ENCODE results near the gene KAZN. TPM values are rescaled to one million over a fixed set of nuclear protein-coding genes. Genes with fewer than 3 reads are reported as not detected.

KAZN gene
- polyA plus RNA-seq, 1 of the 3 experiments (the other 2 are of a cell fraction) = 6.8 TPM

GRCh38 chr1:14878951-14879350 is 280.5 kb downstream of the KAZN start:
- TF ChIP-seq ELF1 (IDR thresholded peaks at IDR 0.05) (no peak), POLR2AphosphoS5 (IDR thresholded peaks at IDR 0.05; ENCODE audit: low read depth, low read length) (no peak), CHD2 (IDR thresholded peaks at IDR 0.05; ENCODE audit: low read length, partially characterized antibody) (no peak), REST (IDR thresholded peaks at IDR 0.05; ENCODE audit: low read depth, low read length) (no peak), NFIC (IDR thresholded peaks at IDR 0.05; ENCODE audit: borderline replicate concordance) (no peak)
- Histone ChIP-seq H3K9me3 (no peaks in the 10 kb centered on the region), H2AFZ (ENCODE audit: low read depth) (no peak overlapping the region), H3K27me3 (ENCODE audit: insufficient read depth) (no peaks in the 10 kb centered on the region), H3K9ac (no peak overlapping the region), H3K79me2 (ENCODE audit: insufficient read depth) (no peaks in the 10 kb centered on the region), H4K20me1 (ENCODE audit: insufficient read depth) (no peaks in the 10 kb centered on the region), H3F3A (replicated peaks; ENCODE audit: insufficient read depth) (no peaks in the 10 kb centered on the region), H3K27ac (ENCODE audit: low read depth in 2 of 2, low read length in 1 of 2) (no peak overlapping the region), H3K4me1 (ENCODE audit: control insufficient read depth in 1 of 2, insufficient read depth in 2 of 2, low read depth in 1 of 2, low read length in 1 of 2) (no peaks in the 10 kb centered on the region; a peak in 1 of 4 replicates), H3K4me2 (no peak overlapping the region), H3K36me3 (replicated peaks in 1 of 2; ENCODE audit: control insufficient read depth in 1 of 2, insufficient read depth in 2 of 2, low read length in 1 of 2) (no peaks in the 10 kb centered on the region), H3K4me3 (ENCODE audit: low read depth in 2 of 2, low read length in 1 of 2) (no peak overlapping the region), H3K9me2 (no peaks in the 10 kb centered on the region)
- ChIA-PET CTCF (no interaction called here), POLR2A (no interaction called here)
- 44% methylated on average over 6 of the region's 6 CpGs for WGBS (ENCODE audit: low lambda C conversion rate)
- DNase-seq = no peak

- H3K4me2 ChIP-seq = no peak overlapping the region
- H3K79me2 ChIP-seq (ENCODE audit: insufficient read depth) = no peaks in the 10 kb centered on the region
- no peaks in the 10 kb centered on the region; a peak in 1 of 4 replicates for H3K4me1 ChIP-seq (ENCODE audit: control insufficient read depth in 1 of 2, insufficient read depth in 2 of 2, low read depth in 1 of 2, low read length in 1 of 2)
- H3K4me3 ChIP-seq (ENCODE audit: low read depth in 2 of 2, low read length in 1 of 2) = no peak overlapping the region
- POLR2A ChIA-PET = no interaction called here
- no peak overlapping the region for H2AFZ ChIP-seq (ENCODE audit: low read depth)
- H3K9me2 ChIP-seq = no peaks in the 10 kb centered on the region
- no peak overlapping the region for H3K27ac ChIP-seq (ENCODE audit: low read depth in 2 of 2, low read length in 1 of 2)
- H3K9ac ChIP-seq = no peak overlapping the region
- 41% methylated on average over 7 of the region's 7 CpGs for WGBS (ENCODE audit: low lambda C conversion rate)
- no peaks in the 10 kb centered on the region for H4K20me1 ChIP-seq (ENCODE audit: insufficient read depth)
- no peak for DNase-seq
- no peaks in the 10 kb centered on the region; the same call in 1 of the 2 replicates for H3K27me3 ChIP-seq (ENCODE audit: insufficient read depth)
- H3F3A ChIP-seq (replicated peaks; ENCODE audit: insufficient read depth) = no peaks in the 10 kb centered on the region
- no peaks in the 10 kb centered on the region for H3K36me3 ChIP-seq (replicated peaks in 1 of 2; ENCODE audit: control insufficient read depth in 1 of 2, insufficient read depth in 2 of 2, low read length in 1 of 2)
- CTCF ChIA-PET = interaction anchor here (1.1 kb wide), 1 partner anchor 36 kb away, joined by 3 read pairs; no protein-coding TSS in a partner anchor
- no peaks in the 10 kb centered on the region for H3K9me3 ChIP-seq
- TF ChIP-seq NFIC (IDR thresholded peaks at IDR 0.05; ENCODE audit: borderline replicate concordance) (no peak), IRF3 (IDR thresholded peaks at IDR 0.05; ENCODE audit: low read depth, low read length) (no peak), EZH2phosphoT487 (IDR thresholded peaks at IDR 0.05; ENCODE audit: borderline replicate concordance, low read depth) (no peak), FOXM1 (IDR thresholded peaks at IDR 0.05; ENCODE audit: low read depth) (no peak), NRF1 (IDR thresholded peaks at IDR 0.05; ENCODE audit: low read depth, low read length) (no peak), RFX5 (IDR thresholded peaks at IDR 0.05; ENCODE audit: low read length) (no peak), FOSL2 (IDR thresholded peaks at IDR 0.05; ENCODE audit: borderline replicate concordance, low read depth) (no peak), CTCF (IDR thresholded peaks at IDR 0.05) (no peak), ZBTB33 (IDR thresholded peaks at IDR 0.05; ENCODE audit: borderline replicate concordance, low read depth) (no peak), FOXJ3 (CRISPR knock-in tag; IDR thresholded peaks at IDR 0.05) (no peak), POLR2AphosphoS5 (IDR thresholded peaks at IDR 0.05; ENCODE audit: low read depth, low read length) (no peak), TAF1 (IDR thresholded peaks at IDR 0.05; ENCODE audit: borderline replicate concordance, low read depth, low read length) (no peak), ELF1 (IDR thresholded peaks at IDR 0.05) (no peak)
Measured at GRCh38 chr1:14880456-14881316, 282.2 kb downstream of the KAZN start.
